Ramos (cell line): Measurements from ENCODE around the gene NPNT.

ENCODE experiments used
- in situ Hi-C: fragments of 300-500 bp; cut with MboI; formaldehyde crosslinking; loops from one replicate; pipeline ENCODE4 v1.14.3; 2022; ENCODE audit warnings: low sequenced_read_pairs; ENCODE audit not compliant: unreplicated experiment

The NPNT gene

DNA sequence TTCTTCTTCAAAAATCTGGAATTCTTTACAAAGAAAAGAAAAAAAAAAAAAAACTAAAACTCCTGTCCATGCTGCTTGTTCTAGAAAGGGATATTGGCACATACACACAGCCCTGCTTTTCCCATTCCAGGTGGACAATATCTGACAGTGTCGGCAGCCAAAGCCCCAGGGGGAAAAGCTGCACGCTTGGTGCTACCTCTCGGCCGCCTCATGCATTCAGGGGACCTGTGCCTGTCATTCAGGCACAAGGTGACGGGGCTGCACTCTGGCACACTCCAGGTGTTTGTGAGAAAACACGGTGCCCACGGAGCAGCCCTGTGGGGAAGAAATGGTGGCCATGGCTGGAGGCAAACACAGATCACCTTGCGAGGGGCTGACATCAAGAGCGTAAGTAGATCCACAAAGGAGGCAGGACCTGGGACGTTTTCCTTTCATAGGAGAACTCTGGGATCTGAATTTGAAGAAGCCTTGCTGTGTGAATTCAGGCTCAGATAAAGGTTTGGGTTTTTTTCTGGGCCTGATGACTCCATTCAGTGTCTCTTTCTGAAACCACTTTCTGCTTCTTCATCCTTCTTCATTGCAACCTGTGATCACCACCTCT lies 71.9 kb downstream of the NPNT start:
- in situ Hi-C loops = no loop called here

DNA sequence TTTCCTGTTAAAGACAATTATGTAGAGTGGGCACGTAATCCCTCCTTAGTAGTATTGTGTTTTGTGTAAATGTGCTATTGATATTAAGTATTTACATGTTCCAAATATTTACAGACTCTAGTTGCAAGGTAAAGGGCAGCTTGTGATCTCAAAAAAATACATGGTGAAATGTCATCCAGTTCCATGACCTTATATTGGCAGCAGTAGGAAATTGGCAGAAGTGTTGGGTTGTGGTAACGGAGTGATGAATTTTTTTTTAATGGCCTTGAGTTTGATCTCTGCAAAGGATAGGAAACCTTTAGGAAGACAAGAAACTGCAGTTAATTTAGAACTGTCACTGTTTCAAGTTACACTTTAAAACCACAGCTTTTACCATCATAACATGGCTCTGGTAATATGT lies 74.3 kb downstream of the NPNT start:
- in situ Hi-C loops = no loop called here

DNA sequence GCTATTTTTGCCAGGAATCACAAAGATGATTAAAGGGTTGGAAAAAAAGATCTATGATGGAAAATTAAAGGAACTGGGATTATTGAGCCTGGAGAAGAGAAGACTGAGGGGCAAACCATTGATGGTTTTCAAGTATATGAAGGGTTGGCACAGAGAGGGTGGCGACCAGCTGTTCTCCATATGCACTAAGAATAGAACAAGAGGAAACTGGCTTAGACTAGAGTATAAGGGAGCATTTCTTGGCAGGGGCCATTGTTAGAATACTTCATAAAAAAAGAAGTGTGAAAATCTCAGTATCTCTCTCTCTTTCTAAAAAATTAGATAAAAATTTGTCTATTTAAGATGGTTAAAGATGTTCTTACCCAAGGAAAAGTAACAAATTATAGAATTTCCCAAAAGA lies 75.1 kb downstream of the NPNT start:
- in situ Hi-C loops = no loop called here

DNA sequence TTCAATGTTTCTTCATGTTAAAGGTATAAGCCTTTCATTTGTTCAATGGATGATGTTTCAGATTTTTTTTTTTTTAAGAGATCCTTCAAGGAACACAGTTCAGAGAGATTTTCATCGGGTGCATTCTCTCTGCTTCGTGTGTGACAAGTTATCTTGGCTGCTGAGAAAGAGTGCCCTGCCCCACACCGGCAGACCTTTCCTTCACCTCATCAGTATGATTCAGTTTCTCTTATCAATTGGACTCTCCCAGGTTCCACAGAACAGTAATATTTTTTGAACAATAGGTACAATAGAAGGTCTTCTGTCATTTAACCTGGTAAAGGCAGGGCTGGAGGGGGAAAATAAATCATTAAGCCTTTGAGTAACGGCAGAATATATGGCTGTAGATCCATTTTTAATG lies 75.8 kb downstream of the NPNT start:
- in situ Hi-C loops = no loop called here

DNA sequence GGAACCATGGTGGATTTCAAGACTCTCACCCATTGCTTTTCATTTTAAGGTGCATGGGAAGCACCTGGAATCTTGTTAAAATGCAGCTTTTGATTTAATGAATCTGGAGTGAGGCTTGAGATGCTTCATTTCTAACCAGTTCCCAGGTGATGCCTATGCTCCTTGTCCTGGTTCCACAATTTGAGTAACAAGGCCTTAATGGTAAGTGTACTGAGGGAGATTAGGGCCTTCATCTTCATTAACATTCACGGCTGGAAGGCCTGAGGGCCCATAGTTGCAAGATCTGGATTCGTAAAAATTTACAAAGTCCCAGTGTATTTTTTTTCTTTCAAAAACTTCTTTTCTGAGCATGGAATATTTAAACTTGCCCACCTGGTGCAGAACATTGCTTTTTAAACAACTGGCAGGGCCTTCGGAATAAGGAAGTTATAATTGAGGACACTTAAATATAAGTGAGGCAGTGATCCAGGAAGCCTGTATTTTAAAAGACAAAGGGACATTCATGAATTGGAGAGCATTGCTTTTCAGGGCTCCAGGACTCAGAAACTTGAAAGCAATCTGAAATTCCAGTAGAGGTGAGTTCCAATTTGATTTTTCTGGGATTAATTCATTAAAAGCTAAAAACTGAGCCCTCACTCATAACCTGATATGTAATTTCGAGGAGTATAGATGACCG lies 77.8 kb downstream of the NPNT start:
- in situ Hi-C loops = no loop called here

DNA sequence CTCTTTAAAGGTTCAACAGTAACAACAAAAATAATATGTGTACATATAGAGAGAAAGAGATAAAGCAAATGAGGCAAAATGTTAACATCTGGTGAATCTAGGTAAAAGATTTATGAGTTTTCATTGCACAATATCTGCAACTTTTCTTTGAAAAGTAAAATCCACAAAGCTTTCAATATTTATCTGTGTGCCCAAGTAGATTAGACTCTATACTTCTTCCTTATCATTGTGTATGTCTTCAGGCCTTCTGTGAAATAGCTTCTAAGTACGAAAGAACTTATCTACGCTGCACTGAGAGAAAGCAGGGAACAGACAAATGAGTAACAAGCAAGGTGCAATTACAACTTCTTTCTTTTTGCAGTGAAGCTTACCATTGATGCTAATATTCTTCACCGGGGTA lies 81.6 kb downstream of the NPNT start:
- in situ Hi-C loops = no loop called here

DNA sequence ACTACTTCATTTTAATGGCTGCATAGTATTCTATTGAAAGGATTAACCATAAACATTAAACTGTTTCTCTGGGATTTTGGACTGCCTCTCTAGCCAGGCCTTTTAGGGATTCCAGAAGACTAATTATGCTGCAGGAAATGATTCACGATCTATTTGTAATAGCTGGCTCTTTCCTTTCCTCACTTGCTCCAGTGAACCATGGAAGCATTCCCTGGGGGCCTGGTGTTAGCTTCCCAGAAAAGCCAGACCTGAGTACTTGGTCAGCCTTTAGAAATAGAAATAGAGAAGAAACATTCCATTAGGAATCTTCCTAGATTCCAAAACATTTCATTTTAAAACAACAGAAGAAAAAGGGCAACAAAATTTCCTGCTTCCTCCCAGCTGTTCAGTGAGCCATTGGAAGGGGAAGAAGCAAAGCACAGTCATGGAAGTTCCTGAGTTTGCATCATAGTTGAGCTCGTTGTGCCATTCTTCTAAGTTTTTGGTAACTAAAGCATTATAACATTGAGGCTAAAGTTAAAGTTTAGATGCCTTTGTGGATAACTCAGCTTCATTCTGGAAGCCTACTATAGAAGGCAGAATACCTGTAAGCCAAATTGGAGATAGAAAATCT lies 83.5 kb downstream of the NPNT start:
- in situ Hi-C loops = no loop called here

DNA sequence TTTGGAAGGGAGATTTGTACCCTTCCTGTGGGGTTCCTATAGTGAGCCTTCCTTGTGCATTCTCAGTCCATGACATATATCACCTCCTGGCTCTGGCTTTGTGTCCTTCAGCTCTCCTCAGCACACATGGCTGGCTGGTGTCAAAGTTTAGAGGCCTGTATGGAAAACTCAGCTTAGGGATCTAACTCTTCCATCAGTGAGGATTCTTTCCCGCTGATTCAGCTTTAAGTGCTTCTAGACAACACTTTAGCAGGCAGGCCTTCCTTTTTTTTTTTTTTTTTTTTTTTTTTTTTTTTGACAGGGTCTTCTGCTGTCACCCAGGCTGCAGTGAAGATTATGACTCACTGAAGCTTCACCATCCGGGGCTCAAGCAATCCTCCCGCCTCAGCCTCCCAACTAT lies 84.2 kb downstream of the NPNT start:
- in situ Hi-C loops = no loop called here

DNA sequence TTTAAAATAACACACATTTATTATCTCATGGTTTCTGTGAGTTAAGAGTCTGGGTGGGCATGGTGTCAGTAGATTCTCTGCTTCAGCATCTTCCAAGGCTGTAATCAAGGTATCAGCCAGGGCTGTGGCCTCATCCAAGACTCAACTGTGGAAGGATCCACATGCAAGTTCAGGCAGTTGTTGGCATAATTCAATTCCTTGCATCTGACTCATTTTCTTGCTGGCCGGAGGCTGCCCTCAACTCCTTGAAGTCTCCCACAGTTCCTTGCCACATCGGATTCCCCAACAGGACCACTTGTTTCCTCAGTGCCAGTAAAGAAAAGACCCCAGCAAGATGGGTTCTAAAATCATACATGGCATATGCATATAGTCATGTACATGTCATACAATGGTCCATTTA lies 93.4 kb downstream of the NPNT start:
- in situ Hi-C loops = no loop called here

DNA sequence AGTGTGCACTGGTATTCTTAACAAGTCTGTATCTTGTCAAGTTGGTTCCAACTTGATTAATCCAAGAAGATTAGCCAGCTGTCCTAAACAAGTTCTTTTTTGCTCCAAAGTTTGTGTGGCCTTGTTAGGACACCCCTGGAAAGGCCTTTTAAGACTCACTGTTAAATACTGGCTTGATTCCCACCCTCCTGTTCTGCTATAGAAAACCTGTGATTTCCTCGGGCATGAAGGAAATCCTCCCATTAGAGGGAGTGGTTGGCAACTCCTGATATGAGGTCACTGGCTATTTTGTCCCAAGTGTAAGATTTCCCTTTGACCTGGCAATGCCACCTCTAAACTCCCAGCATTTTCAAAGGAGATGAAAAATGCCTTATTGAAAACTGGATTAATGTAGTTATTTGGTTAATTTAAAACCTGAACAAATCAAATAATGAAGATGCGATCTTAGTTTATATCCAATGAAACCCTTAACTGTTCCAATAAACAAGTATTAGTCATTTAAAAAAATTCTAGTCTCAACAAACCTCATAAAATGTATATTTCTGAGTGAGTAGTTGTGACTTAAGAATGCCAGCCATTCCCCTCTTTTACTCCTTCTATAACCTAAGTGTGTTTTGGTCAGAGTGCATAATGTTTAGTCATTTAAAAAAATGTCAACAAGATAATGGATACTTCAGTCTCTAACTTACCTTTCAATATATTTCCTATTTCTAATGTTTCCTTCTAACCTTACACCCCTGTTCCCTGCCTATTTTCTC lies 94.4 kb downstream of the NPNT start:
- in situ Hi-C loops = no loop called here

DNA sequence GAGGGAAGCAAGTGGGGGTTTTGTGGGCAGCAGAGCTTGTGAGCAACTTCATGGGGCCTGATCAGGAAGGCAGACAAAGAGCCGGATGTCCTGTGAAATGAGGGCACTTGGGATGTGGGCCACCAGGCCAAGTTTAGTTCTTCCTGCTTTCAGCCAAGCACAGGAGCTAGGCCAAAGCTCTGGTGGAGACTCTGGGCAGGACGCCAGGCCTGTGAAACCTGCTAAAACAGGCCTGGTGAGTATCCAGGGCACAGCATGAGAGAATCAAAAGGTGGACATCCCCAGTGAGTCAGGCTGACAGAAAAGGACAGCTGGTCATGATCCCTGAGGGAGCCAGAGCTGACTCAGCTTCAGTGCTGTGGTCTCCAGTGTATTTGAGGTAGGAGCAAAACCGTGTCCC lies 95.7 kb downstream of the NPNT start:
- in situ Hi-C loops = no loop called here

DNA sequence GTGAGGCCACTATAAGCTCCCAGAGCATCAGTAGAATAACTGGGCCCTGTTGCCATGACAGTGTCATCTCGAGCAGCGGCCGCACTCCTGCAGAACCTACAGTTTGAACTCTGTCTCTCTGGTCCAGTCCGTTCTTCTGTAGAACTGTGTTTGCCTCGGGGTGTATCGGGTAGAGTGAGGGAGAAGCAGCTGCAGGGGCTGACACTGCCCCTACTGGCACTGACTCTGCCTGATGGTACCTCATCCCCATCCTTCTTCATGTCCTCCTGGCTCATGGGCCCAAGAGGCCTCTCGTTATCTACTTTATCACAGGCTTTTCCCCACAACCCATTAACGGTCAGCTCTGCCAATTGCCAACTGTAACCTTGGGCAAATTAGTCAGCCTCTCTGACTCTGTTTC lies 96.5 kb downstream of the NPNT start:
- in situ Hi-C loops = no loop called here

DNA sequence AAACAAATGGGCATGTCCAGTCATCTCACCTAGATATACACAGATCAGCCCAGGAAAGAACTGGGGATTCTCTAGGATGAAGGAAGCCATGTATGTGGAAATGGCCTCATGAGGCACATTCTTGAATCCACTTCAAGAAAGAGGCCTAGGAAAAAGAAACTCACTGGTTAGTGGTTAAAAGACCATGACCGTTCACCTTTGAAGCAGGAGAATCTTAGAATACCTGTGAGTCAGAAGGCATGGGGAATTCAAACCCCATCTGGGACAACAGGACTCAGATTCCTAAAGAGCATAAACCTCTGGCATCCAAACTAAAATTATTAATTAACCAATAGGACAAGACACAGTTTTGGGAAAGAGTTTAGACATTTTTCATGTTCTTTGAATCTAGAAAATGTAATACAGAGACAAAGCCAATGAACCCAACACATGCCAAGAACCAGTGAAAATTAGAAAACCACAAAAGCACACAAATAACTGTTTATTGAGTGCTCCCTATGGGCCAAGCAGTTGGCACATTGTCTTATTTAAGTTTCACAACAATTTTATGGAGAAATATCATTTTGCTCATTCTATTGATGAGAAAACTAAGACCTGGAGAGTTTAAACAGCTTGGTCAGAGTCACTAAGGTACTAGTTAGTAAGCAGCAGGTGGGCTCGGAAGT lies 97.5 kb downstream of the NPNT start:
- in situ Hi-C loops = no loop called here

DNA sequence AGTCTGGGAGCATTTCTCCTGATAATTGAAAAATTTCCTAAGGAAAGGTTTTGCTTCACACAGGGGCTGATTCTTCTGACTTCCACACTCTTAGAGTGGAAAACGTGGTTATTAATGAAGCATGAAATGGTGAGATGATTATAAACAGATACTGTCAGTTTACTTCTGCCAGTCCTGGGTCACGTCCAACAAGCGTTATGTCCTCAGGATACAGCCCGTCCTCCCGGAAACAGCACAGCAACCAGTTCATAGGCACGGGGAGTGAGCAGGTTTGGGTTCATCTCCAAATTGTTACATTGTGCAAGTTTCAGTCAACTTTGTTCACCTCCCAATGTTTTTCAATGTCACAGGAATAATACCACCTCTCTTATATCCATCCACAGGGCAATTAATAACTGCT lies 98.8 kb downstream of the NPNT start:
- in situ Hi-C loops = no loop called here

DNA sequence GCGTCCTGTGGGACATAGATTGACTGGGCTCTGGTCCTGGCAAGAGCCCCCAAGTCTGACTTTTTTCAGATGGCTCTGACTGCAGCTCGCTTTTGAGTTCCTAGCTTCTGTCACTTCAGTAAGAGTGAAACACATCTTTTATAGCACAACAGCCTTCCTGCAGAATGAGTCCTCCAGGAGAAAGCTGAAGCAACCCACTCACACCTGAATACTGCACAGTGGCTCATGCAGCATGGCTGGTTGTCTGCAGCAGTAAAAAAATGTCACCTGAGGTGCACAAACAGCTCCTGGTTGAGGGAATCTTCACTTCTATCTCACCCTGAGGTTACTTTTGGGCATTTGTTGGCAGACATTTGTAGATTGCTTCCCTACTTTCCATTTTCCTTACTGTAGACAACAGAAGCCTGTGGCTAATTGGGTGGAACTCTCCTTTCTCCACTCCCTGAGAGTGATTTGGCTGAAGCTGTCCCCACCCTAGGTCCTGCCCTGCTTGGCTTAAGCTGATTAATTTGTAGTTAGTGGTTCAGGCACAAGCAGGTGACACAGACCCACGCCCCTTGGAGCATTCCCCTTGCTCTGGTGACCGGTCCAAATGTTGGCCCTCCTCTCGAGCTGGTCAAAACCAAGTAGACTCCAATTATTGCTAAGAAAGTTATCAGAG lies 99.7 kb downstream of the NPNT start:
- in situ Hi-C loops = no loop called here

DNA sequence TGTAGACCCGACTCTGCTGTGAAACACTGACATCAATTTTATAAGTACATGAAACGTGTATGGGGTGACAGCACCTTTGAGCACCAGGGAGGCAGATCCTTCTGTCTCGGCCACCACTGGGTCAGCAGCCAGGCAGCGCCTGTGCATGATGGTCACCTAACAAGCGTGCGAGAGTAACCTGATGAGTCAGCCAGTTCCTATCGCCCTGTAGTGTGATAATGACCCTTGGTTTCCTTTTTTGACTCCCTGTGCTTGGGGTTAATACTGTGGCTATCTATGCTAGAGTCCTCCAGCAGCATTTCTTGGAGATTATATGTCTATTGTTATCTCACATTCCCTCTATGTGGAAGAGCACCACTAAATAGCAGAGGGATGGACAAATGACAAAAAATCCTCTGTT lies 101.6 kb downstream of the NPNT start:
- in situ Hi-C loops = no loop called here

DNA sequence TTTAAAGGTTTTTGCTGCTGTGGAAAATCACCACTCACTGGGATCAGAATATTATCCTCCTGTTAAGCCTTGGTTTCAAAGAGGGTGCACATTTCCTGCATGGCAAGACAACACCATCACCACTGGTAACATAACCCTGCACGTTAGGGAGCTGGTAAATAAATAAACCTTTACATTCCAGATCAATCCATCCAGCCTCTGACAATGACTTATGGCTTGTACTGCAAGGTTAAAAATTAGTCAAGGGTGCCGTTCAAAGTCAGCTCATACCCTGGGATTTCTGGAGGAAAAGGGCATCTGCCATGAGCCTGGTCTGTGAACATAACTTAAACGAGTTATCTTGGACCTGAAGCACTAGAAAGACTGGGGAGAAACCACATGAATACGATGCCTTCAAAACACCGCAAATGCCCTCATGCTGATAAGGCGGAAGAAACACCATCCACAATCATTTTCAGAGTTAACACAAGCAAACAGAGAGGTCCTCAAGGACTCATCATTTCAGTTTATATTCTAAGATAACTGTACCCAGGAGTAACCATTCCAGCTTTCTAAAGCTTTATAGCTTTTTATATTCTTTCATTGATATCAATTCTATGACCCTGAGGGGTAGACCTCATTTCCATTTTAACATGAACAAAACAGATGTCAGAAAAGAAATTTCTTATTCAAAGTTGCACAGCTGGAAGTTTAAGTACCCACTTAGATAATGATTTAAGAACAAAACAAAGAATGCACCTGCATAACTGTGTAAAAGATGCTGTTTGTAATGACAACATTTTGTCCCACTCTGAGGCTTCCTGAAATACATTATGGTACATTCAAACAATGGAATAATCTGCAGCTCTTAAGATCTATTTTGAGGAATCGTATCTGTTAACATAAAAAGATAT lies 103.1 kb downstream of the NPNT start:
- in situ Hi-C loops = no loop called here

DNA sequence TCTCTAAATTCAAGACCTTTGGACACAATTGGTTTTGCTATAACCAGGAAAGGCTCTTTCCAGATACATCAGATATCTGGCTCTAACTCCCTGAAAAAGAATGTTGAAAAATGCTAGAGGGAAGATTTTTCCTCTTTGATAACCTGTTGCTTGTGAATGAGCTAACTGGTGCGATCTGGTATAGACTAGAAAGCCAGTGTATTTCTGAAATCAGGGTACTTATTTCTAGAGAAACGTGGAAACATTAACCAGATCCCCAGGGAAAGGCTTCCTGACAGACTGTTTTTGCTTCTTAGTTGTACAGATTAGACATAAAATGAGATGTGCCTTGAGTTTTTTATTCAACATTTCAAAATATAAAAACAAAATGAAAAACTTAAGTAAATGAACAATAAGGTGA lies 107.7 kb downstream of the NPNT start:
- in situ Hi-C loops = no loop called here

DNA sequence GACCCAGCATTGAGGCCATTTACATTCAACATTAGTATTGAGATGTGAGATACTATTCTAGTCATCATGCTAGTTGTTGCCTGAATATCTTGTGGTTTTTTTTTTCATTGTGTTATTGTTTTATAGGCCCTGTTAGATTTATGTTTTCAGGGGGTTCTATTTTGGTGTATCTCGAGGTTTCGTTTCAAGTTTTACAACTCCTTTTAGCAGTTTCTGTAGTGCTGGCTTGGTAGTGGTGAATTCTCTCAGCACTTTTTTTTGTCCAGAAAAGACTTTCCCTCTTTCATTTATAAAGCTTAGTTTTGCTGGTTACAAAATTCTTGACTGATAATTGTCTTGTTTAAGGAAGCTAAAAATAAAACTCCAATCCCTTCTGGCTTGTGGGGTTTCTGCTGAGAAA lies 115.5 kb downstream of the NPNT start:
- in situ Hi-C loops = no loop called here
